Measurements from ENCODE around the gene ATP6V0E1. TPM values are rescaled to one million over a fixed set of nuclear protein-coding genes. Genes with fewer than 3 reads are reported as not detected.

The ATP6V0E1 gene
- total RNA-seq, 1 donor, result 61.7 TPM

- Histone ChIP-seq H3K4me1 (ENCODE audit: insufficient read depth, low read length) (peaks cover 22% of the 10 kb centered on the region), H3K27me3 (ENCODE audit: insufficient read depth, low read length) (no peaks in the 10 kb centered on the region), H3K4me3 (ENCODE audit: low read length) (no peak overlapping the region), H3K9me3 (ENCODE audit: low read depth, low read length) (no peaks in the 10 kb centered on the region)
Measured at GRCh38 chr5:172973127-172973916, 10.2 kb upstream of the ATP6V0E1 start.

- Histone ChIP-seq H3K9me3 (ENCODE audit: low read depth, low read length) (no peaks in the 10 kb centered on the region), H3K4me1 (ENCODE audit: insufficient read depth, low read length) (peaks cover 16% of the 10 kb centered on the region), H3K4me3 (ENCODE audit: low read length) (no peak overlapping the region), H3K27me3 (ENCODE audit: insufficient read depth, low read length) (no peaks in the 10 kb centered on the region)
Measured at GRCh38 chr5:172973931-172974330, 9.6 kb upstream of the ATP6V0E1 start.

DNA sequence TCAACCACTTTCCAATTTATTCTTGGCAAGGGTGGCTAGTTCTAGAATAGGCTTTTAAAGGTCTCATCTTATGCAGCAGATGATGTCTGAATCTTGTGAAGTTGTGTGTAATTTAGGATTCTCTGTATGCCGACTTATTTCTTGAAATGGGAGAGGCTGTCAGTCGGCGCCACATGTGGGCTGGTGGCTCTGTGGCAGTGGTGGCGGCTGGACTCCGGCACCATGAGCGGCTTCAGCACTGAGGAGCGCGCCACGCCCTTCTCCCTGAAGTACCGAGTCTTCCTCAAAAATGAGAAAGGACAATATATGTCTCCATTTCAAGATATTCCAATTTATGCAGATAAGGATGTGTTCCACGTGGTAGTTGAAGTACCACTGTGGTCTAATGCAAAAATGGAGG lies 8.3 kb upstream of the ATP6V0E1 start:
- no peaks in the 10 kb centered on the region for H3K27me3 ChIP-seq (ENCODE audit: insufficient read depth, low read length)
- peaks cover 2% of the 10 kb centered on the region for H3K4me1 ChIP-seq (ENCODE audit: insufficient read depth, low read length)
- no peak overlapping the region for H3K4me3 ChIP-seq (ENCODE audit: low read length)
- H3K9me3 ChIP-seq (ENCODE audit: low read depth, low read length), result no peaks in the 10 kb centered on the region

DNA sequence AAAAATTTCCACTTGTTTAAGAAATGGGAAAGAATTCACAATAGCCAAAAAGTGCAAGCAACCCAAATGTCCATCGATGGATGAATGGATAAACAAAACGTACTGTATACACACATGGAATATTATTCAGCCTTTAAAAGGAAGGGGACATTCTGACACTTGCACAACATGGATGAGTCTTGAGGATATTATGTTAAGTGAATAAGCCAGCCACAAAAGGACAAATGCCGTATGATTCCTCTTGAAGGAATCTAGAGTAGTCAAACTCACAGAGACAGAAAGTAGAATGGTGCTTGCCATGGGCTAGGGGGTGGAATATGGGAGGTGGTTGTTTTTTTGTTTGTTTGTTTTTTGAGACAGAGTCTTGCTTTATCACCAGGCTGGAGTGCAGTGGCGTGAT lies 3.8 kb upstream of the ATP6V0E1 start:
- H3K4me3 ChIP-seq (ENCODE audit: low read length), result no peak overlapping the region
- H3K9me3 ChIP-seq (ENCODE audit: low read depth, low read length), result no peaks in the 10 kb centered on the region
- no peaks in the 10 kb centered on the region for H3K27me3 ChIP-seq (ENCODE audit: insufficient read depth, low read length)
- peaks cover 9% of the 10 kb centered on the region for H3K4me1 ChIP-seq (ENCODE audit: insufficient read depth, low read length)

GRCh38 chr5:172981931-172982330 lies 1.6 kb upstream of the ATP6V0E1 start:
- Histone ChIP-seq H3K4me1 (ENCODE audit: insufficient read depth, low read length) (peaks cover 23% of the 10 kb centered on the region), H3K4me3 (ENCODE audit: low read length) (no peak overlapping the region), H3K9me3 (ENCODE audit: low read depth, low read length) (no peaks in the 10 kb centered on the region), H3K27me3 (ENCODE audit: insufficient read depth, low read length) (no peaks in the 10 kb centered on the region)

DNA sequence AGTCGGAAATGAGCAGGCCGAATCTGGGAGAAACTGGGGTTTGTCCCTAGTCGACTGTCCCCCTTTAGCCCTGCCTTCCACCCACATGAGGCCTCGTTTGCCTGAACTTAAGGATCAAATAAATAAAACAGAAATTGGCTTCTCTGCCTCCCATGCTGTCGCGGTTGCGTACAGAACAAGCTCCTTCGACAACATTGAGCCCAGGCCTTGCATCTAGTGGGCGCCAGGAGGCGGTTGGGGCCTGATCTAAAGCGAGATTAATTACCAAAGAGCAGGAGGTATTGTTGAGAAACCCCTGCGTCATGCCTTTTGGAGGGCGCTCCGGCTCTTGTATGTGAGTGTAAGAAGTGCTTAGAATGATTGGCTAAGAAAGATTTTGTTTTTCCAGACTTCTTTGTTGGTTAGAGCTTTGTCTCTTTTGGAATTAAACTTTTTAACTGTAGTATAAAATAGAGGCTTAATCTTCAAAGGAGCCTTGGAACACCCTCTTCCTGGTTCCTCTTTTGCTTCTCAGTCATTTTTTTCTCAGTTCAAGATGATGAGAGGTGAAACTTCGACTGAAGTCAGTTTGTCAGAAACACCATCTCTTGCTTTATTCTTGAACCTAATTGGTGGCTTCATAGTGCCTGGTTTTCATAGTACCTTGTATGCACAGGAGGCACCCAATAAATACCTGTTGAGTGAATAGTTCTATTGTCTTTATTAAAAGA lies 828 bp downstream of the ATP6V0E1 start:
- Histone ChIP-seq H3K4me3 (ENCODE audit: low read length) (peak overlapping the region; percentile 98), H3K4me1 (ENCODE audit: insufficient read depth, low read length) (peaks cover 37% of the 10 kb centered on the region), H3K27me3 (ENCODE audit: insufficient read depth, low read length) (no peaks in the 10 kb centered on the region), H3K9me3 (ENCODE audit: low read depth, low read length) (no peaks in the 10 kb centered on the region)

DNA sequence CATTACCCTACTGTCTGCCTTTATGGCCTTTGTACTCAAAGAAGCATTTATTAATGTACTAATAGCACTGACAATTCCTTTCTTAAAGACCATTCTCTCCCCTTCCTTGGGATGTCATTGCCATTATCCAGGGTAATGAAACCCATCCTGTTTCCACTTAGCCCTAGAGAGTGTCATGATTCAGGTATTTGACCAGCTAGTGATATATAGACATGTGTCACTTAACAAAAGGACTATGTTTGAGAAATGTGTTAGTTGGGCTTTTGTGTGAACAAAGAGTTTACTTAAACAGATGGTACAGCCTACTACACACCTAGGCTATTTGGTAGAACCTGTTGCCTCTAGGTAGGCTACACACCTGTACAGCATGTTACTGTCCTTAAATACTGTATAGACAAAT lies 2.0 kb downstream of the ATP6V0E1 start:
- no peaks in the 10 kb centered on the region for H3K27me3 ChIP-seq (ENCODE audit: insufficient read depth, low read length)
- H3K9me3 ChIP-seq (ENCODE audit: low read depth, low read length), result no peaks in the 10 kb centered on the region
- H3K4me3 ChIP-seq (ENCODE audit: low read length), result no peak overlapping the region
- H3K4me1 ChIP-seq (ENCODE audit: insufficient read depth, low read length), result peaks cover 37% of the 10 kb centered on the region

GRCh38 chr5:172988276-172988675 lies 4.7 kb downstream of the ATP6V0E1 start:
- no peak overlapping the region for H3K4me3 ChIP-seq (ENCODE audit: low read length)

GRCh38 chr5:172990776-172991175 lies 7.2 kb downstream of the ATP6V0E1 start:
- no peaks in the 10 kb centered on the region for H3K9me3 ChIP-seq (ENCODE audit: low read depth, low read length)
- H3K27me3 ChIP-seq (ENCODE audit: insufficient read depth, low read length), result no peaks in the 10 kb centered on the region
- H3K4me1 ChIP-seq (ENCODE audit: insufficient read depth, low read length), result peaks cover 23% of the 10 kb centered on the region
- no peak overlapping the region for H3K4me3 ChIP-seq (ENCODE audit: low read length)

More at GRCh38 chr5:172988276-172988675, 4.7 kb downstream of the ATP6V0E1 start:
- no peaks in the 10 kb centered on the region for H3K27me3 ChIP-seq (ENCODE audit: insufficient read depth, low read length)
- peaks cover 30% of the 10 kb centered on the region for H3K4me1 ChIP-seq (ENCODE audit: insufficient read depth, low read length)
- no peaks in the 10 kb centered on the region for H3K9me3 ChIP-seq (ENCODE audit: low read depth, low read length)

- Histone ChIP-seq H3K4me3 (ENCODE audit: low read length) (no peak overlapping the region), H3K27me3 (ENCODE audit: insufficient read depth, low read length) (no peaks in the 10 kb centered on the region), H3K4me1 (ENCODE audit: insufficient read depth, low read length) (peaks cover 9% of the 10 kb centered on the region), H3K9me3 (ENCODE audit: low read depth, low read length) (no peaks in the 10 kb centered on the region)
Measured at GRCh38 chr5:172994405-172994804, 10.8 kb downstream of the ATP6V0E1 start.

DNA sequence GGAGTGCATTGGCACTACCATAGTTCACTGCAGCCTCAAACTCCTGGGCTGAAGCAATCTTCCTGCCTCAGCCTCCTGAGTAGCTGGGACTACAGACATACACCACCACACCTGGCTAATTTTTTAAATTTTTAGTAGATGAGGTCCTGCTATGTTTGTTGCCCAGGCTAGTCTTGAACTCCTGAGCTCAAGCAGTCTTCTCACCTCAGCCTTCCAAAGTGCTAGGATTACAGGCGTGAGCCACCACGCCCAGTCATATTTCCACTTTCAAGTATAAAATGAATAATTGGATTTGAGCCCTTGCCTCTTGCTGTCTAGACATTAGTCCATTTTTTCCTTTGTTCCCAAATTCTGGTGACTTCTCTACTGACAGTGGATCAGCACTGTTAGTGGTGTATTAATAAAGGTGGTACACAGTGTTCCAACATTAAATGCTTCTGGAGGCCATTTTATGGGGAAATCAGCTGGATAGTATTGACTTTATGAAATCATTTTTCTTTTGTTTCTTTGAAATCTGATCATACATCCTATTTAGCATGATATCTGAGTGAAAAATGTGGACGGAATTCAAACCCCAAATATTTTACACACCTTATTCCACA lies 15.9 kb downstream of the ATP6V0E1 start:
- no peaks in the 10 kb centered on the region for H3K27me3 ChIP-seq (ENCODE audit: insufficient read depth, low read length)
- no peak overlapping the region for H3K4me3 ChIP-seq (ENCODE audit: low read length)
- no peaks in the 10 kb centered on the region for H3K9me3 ChIP-seq (ENCODE audit: low read depth, low read length)
- H3K4me1 ChIP-seq (ENCODE audit: insufficient read depth, low read length), result peaks cover 35% of the 10 kb centered on the region

- H3K4me1 ChIP-seq (ENCODE audit: insufficient read depth, low read length), result peaks cover 37% of the 10 kb centered on the region
- no peaks in the 10 kb centered on the region for H3K27me3 ChIP-seq (ENCODE audit: insufficient read depth, low read length)
- no peak overlapping the region for H3K4me3 ChIP-seq (ENCODE audit: low read length)
- H3K9me3 ChIP-seq (ENCODE audit: low read depth, low read length), result no peaks in the 10 kb centered on the region
Measured at GRCh38 chr5:172999974-173000373, 16.4 kb downstream of the ATP6V0E1 start.

GRCh38 chr5:173001229-173001841 lies 17.8 kb downstream of the ATP6V0E1 start:
- Histone ChIP-seq H3K4me3 (ENCODE audit: low read length) (no peak overlapping the region), H3K4me1 (ENCODE audit: insufficient read depth, low read length) (peaks cover 37% of the 10 kb centered on the region), H3K9me3 (ENCODE audit: low read depth, low read length) (no peaks in the 10 kb centered on the region)

GRCh38 chr5:173003360-173003759 lies 19.8 kb downstream of the ATP6V0E1 start:
- Histone ChIP-seq H3K9me3 (ENCODE audit: low read depth, low read length) (no peaks in the 10 kb centered on the region), H3K27me3 (ENCODE audit: insufficient read depth, low read length) (no peaks in the 10 kb centered on the region), H3K4me1 (ENCODE audit: insufficient read depth, low read length) (peaks cover 53% of the 10 kb centered on the region), H3K4me3 (ENCODE audit: low read length) (no peak overlapping the region)

More at GRCh38 chr5:173001229-173001841, 17.8 kb downstream of the ATP6V0E1 start:
- H3K27me3 ChIP-seq (ENCODE audit: insufficient read depth, low read length), result no peaks in the 10 kb centered on the region

DNA sequence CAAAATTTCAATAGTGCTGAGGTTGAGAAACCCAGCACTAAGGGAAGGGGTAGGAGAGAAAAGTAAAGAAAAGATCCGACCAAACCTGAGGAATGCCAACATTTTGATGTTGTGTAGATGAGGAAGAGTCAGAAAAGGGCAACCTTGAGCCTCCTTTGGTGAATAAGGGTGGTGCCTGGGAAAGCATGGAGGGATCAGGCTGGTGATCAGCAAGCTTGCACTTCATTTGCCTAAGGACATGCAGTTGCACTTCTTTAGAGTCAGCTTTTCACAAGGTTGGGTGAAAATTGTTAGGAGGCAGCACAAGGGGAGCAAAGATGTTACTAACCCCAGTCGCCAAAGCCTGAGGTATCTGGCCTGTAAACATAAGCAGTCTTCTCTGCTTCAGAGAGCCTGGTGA lies 20.4 kb downstream of the ATP6V0E1 start:
- H3K27me3 ChIP-seq (ENCODE audit: insufficient read depth, low read length), result no peaks in the 10 kb centered on the region
- no peaks in the 10 kb centered on the region for H3K9me3 ChIP-seq (ENCODE audit: low read depth, low read length)
- peaks cover 57% of the 10 kb centered on the region for H3K4me1 ChIP-seq (ENCODE audit: insufficient read depth, low read length)
- no peak overlapping the region for H3K4me3 ChIP-seq (ENCODE audit: low read length)

Data from mononuclear cell (primary cell).